Stimulated activated naive CD8-positive, alpha-beta T cell treated with anti-CD3 and anti-CD28 coated beads, Interleukin-15, Interleukin-2, amounts not matched to agents 100 U/mL and 50 U/mL, for 24 hours (primary cell): ENCODE measurements around the gene OR4C16.

ENCODE experiments used
- ATAC-seq: fragments of 150-1000 bp; cut with Tn5 transposase; one replicate; pipeline ENCODE4 v1.10.0; 2021
- DNase-seq: peaks from one replicate; pipeline ENCODE4 v3.0.0; 2021

The OR4C16 gene

GRCh38 chr11:55571828-55572227 lies at the start of gene OR4C16:
Gene OR4C16, plus strand, starts transcription at chr11:55572128. Its CDS starts 0 bp downstream, at chr11:55572128.
- DNase-seq (no peak), ATAC-seq (no peak)

- ATAC-seq (no peak), DNase-seq (no peak)
Observed at GRCh38 chr11:55554169-55554568, 17.8 kb upstream of the OR4C16 start, which contains the start of gene OR4C15. Gene OR4C15, plus strand, starts transcription at chr11:55554469. Its CDS starts 0 bp downstream, at chr11:55554469.

DNA sequence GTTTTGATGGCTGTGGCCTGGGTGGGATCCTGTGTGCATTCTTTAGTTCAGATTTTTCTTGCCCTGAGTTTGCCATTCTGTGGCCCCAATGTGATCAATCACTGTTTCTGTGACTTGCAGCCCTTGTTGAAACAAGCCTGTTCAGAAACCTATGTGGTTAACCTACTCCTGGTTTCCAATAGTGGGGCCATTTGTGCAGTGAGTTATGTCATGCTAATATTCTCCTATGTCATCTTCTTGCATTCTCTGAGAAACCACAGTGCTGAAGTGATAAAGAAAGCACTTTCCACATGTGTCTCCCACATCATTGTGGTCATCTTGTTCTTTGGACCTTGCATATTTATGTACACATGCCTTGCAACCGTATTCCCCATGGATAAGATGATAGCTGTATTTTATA lies 620 bp downstream of the OR4C16 start:
- ATAC-seq, result no peak
- no peak for DNase-seq

DNA sequence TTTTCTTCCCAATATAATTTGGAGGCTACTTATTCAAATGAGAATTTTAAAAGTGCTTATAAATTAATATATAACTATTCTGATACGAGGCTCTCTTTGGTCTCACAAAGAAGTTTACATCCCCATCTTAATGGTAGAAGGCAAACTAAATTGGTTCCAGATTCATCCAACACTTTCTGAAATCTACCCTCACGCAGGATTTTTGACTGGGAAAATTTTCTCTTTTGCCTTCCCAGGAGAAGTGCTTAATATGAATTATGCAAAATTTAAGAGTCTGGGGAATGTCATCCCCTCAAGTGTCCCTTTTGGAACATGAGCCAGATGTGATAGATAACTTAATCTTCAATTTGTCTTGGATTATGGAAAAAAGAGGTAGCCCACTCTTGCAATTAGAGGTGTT lies 35.6 kb downstream of the OR4C16 start, which contains the start of gene OR4C11:
TSS of gene OR4C11 (minus strand) at position 101 of the 400 bp plus-strand sequence. CDS start 3,272 bp downstream, outside the sequence.
- ATAC-seq (no peak), DNase-seq (no peak)
